ENCODE measurements around the gene SRCIN1. TPM values are rescaled to one million over a fixed set of nuclear protein-coding genes. Genes with fewer than 3 reads are reported as not detected.
"Not testable (repeated sequence)": the region's sequence is repeated elsewhere in the genome, so short reads cannot be mapped to it uniquely, and the experiment has no call there.

The SRCIN1 gene
- total RNA-seq, 1 experiment from 2014 or later: 25.8 TPM

DNA sequence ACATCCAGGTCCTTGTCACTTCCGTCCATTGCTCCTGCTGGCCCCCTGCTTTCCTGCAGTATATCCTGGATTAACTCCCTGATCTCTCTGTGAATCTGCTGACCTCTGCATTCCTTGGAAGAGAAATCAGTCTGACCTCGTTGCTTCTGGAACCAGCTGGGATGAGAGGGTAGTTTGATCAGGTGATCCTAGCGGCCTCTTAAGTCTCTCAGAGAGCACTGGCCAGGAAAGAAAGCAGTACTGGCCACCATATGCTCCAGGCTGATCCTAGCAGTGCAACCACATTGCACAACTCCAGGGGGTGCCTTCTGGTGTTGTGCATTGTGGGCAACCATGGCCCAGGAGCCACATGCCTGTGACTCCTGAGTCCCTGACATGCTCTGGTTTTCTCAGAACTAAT lies 98.3 kb downstream of the SRCIN1 start:
- intact Hi-C loops (cut with micrococcal nuclease; ENCODE audit: unreplicated experiment): no loop called here
- peaks cover 14% of the 10 kb centered on the region for H3K4me1 Mint-ChIP-seq (ENCODE audit: low read depth, unreplicated experiment)
- CTCF ChIA-PET: interaction anchor here (3.6 kb wide), 1 partner anchor 51 kb away, joined by 63 read pairs; no protein-coding TSS in a partner anchor
- H3K27ac Mint-ChIP-seq (ENCODE audit: unreplicated experiment): no peak overlapping the region
- H3K4me3 Mint-ChIP-seq (ENCODE audit: unreplicated experiment): no peak overlapping the region
- POLR2A ChIA-PET: no interaction called here
- no peak for TF ChIP-seq CTCF (IDR thresholded peaks at IDR 0.05; ENCODE audit: insufficient read depth in 1 of 2, low read depth in 1 of 2, low read length in 1 of 2, severe bottlenecking in 1 of 2, unreplicated experiment in 1 of 2)
- DNase-seq: no peak
- Histone ChIP-seq H3K9me3 (no peaks in the 10 kb centered on the region), H3K36me3 (ENCODE audit: control insufficient read depth, insufficient read depth, low read length) (no peaks in the 10 kb centered on the region), H3K4me1 (peaks cover 18% of the 10 kb centered on the region), H3K4me3 (ENCODE audit: low read depth, low read length) (no peak overlapping the region), H3K27me3 (replicated peaks; ENCODE audit: control insufficient read depth, insufficient read depth, low read length) (peaks cover 1% of the 10 kb centered on the region)
- H3K9me3 Mint-ChIP-seq (ENCODE audit: unreplicated experiment): no peaks in the 10 kb centered on the region
- no TSS peak for BruUV-seq (replicated peaks)
- H3K36me3 Mint-ChIP-seq (ENCODE audit: insufficient read depth, unreplicated experiment): peaks cover 79% of the 10 kb centered on the region
- peaks cover 9% of the 10 kb centered on the region for H3K27me3 Mint-ChIP-seq (ENCODE audit: insufficient read depth, unreplicated experiment)

- Mint-ChIP-seq H3K36me3 (ENCODE audit: insufficient read depth, unreplicated experiment) (peaks cover 58% of the 10 kb centered on the region), H3K4me3 (ENCODE audit: unreplicated experiment) (no peak overlapping the region), H3K27ac (ENCODE audit: unreplicated experiment) (no peak overlapping the region), H3K4me1 (ENCODE audit: low read depth, unreplicated experiment) (peaks cover 8% of the 10 kb centered on the region), H3K27me3 (ENCODE audit: insufficient read depth, unreplicated experiment) (no peaks in the 10 kb centered on the region), H3K9me3 (ENCODE audit: unreplicated experiment) (no peaks in the 10 kb centered on the region)
- Histone ChIP-seq H3K27me3 (replicated peaks; ENCODE audit: control insufficient read depth, insufficient read depth, low read length) (no peaks in the 10 kb centered on the region), H3K4me3 (ENCODE audit: low read depth, low read length) (no peak overlapping the region), H3K9me3 (no peaks in the 10 kb centered on the region), H3K36me3 (ENCODE audit: control insufficient read depth, insufficient read depth, low read length) (no peaks in the 10 kb centered on the region), H3K4me1 (0 out of 2 replicates have a peak, but pooled peaks cover 2% of the 10 kb centered on the region)
- DNase-seq: no peak
- no peak for TF ChIP-seq CTCF (IDR thresholded peaks at IDR 0.05; ENCODE audit: insufficient read depth in 1 of 2, low read depth in 1 of 2, low read length in 1 of 2, severe bottlenecking in 1 of 2, unreplicated experiment in 1 of 2)
- ChIA-PET POLR2A (interaction anchor here (0.6 kb wide), 1 partner anchor 76 kb away, joined by 3 read pairs; no protein-coding TSS in a partner anchor), CTCF (interaction anchor here (0.6 to 1.2 kb wide), 2 partner anchors 152 to 163 kb away, joined by 3 to 4 read pairs; partner anchors contain the start of gene SOCS7)
- no TSS peak for BruUV-seq (replicated peaks)
- intact Hi-C loops (cut with micrococcal nuclease; ENCODE audit: unreplicated experiment): no loop called here
These were observed 101.5 kb downstream of the SRCIN1 start for GRCh38 chr17:38504216-38504615.

DNA sequence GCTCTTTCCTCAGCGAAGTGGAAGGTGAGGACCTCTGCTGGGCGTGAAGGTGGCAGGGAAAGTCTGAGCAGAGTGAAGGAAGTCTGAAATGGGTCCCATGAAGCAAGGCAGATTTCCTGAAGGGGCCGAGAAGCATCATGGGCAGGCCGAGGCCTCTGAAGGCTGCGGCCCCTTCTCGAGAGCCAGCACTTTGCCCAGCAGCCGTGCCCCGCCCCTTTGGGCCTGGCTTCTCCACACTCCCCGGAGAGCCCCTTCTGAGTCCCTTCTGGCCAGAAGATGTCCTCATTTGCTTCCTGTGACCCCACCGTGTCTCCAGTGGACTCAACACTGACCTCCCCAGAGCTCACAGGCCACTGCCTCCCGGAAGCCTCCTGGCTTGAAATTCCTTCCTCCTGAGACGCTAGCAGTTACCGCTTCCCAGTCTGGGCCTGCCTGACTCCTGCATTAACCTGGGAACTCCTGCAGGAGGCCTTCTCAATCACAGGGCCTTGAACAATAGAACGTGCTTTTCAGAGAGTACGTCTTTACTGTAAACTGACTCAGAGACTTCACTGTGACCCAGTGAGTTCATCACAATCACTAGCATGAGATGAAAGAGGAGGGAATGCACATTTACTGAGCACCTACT lies 102.4 kb downstream of the SRCIN1 start:
- H3K27me3 ChIP-seq (replicated peaks; ENCODE audit: control insufficient read depth, insufficient read depth, low read length); H3K9me3 Mint-ChIP-seq (ENCODE audit: unreplicated experiment); BruUV-seq (replicated peaks); H3K4me1 ChIP-seq; H3K4me3 Mint-ChIP-seq (ENCODE audit: unreplicated experiment); H3K4me1 Mint-ChIP-seq (ENCODE audit: low read depth, unreplicated experiment); H3K27ac Mint-ChIP-seq (ENCODE audit: unreplicated experiment); H3K4me3 ChIP-seq (ENCODE audit: low read depth, low read length); intact Hi-C loops (cut with micrococcal nuclease; ENCODE audit: unreplicated experiment); H3K36me3 ChIP-seq (ENCODE audit: control insufficient read depth, insufficient read depth, low read length); POLR2A ChIA-PET; DNase-seq; H3K9me3 ChIP-seq; H3K27me3 Mint-ChIP-seq (ENCODE audit: insufficient read depth, unreplicated experiment): not testable (repeated sequence)
- CTCF ChIA-PET: interaction anchor here (0.6 to 0.7 kb wide), 2 partner anchors 168 to 176 kb away, joined by 3 read pairs; no protein-coding TSS in a partner anchor
- H3K36me3 Mint-ChIP-seq (ENCODE audit: insufficient read depth, unreplicated experiment): peaks cover 56% of the 10 kb centered on the region

DNA sequence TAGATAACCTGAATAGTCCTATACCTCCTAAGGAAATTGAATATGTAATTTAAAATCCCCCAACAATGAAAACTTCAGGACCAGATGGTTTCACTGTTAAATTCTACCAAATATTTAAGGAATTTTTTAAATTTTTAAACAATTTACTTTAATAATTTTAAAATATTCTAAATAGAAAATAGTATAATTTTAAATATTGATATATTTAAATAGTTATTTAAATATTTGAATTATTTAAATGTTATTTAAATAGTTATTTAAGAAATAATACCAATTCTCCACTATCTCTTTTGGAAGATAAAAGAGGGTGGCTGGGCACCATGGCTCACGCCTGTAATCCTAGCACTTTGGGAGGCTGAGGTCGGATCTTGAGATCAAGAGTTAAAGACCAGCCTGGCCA lies 104.0 kb downstream of the SRCIN1 start:
- CTCF ChIA-PET, H3K9me3 ChIP-seq: not testable (repeated sequence)

GRCh38 chr17:38499230-38499629 lies 106.5 kb downstream of the SRCIN1 start:
- POLR2A ChIA-PET; DNase-seq; H3K36me3 ChIP-seq (ENCODE audit: control insufficient read depth, insufficient read depth, low read length); H3K27me3 ChIP-seq (replicated peaks; ENCODE audit: control insufficient read depth, insufficient read depth, low read length); H3K4me1 ChIP-seq; CTCF ChIA-PET; H3K27me3 Mint-ChIP-seq (ENCODE audit: insufficient read depth, unreplicated experiment); H3K27ac Mint-ChIP-seq (ENCODE audit: unreplicated experiment); H3K4me3 ChIP-seq (ENCODE audit: low read depth, low read length); H3K9me3 ChIP-seq; H3K4me1 Mint-ChIP-seq (ENCODE audit: low read depth, unreplicated experiment); H3K9me3 Mint-ChIP-seq (ENCODE audit: unreplicated experiment); BruUV-seq (replicated peaks); H3K4me3 Mint-ChIP-seq (ENCODE audit: unreplicated experiment); intact Hi-C loops (cut with micrococcal nuclease; ENCODE audit: unreplicated experiment): not testable (repeated sequence)
- H3K36me3 Mint-ChIP-seq (ENCODE audit: insufficient read depth, unreplicated experiment): peaks cover 63% of the 10 kb centered on the region

More for the DNA sequence above, 104.0 kb downstream of the SRCIN1 start:
- BruUV-seq (replicated peaks); DNase-seq; POLR2A ChIA-PET; H3K27me3 ChIP-seq (replicated peaks; ENCODE audit: control insufficient read depth, insufficient read depth, low read length); H3K27me3 Mint-ChIP-seq (ENCODE audit: insufficient read depth, unreplicated experiment); H3K4me1 Mint-ChIP-seq (ENCODE audit: low read depth, unreplicated experiment); intact Hi-C loops (cut with micrococcal nuclease; ENCODE audit: unreplicated experiment); H3K36me3 ChIP-seq (ENCODE audit: control insufficient read depth, insufficient read depth, low read length); H3K9me3 Mint-ChIP-seq (ENCODE audit: unreplicated experiment); H3K27ac Mint-ChIP-seq (ENCODE audit: unreplicated experiment); H3K4me3 ChIP-seq (ENCODE audit: low read depth, low read length); H3K4me1 ChIP-seq; H3K4me3 Mint-ChIP-seq (ENCODE audit: unreplicated experiment): not testable (repeated sequence)
- H3K36me3 Mint-ChIP-seq (ENCODE audit: insufficient read depth, unreplicated experiment): peaks cover 66% of the 10 kb centered on the region
